Hematopoietic multipotent progenitor cell treated with erythropoietin and hydrocortisone succinate and interleukin-3 and kit ligand, for 6 days (in vitro differentiated cells): Measurements from ENCODE around the gene MAPK8IP3.

ENCODE experiments used
- DNase-seq: peaks from one replicate; pipeline ENCODE4 v3.0.0-alpha.2; 2015

MAPK8IP3 gene

DNA sequence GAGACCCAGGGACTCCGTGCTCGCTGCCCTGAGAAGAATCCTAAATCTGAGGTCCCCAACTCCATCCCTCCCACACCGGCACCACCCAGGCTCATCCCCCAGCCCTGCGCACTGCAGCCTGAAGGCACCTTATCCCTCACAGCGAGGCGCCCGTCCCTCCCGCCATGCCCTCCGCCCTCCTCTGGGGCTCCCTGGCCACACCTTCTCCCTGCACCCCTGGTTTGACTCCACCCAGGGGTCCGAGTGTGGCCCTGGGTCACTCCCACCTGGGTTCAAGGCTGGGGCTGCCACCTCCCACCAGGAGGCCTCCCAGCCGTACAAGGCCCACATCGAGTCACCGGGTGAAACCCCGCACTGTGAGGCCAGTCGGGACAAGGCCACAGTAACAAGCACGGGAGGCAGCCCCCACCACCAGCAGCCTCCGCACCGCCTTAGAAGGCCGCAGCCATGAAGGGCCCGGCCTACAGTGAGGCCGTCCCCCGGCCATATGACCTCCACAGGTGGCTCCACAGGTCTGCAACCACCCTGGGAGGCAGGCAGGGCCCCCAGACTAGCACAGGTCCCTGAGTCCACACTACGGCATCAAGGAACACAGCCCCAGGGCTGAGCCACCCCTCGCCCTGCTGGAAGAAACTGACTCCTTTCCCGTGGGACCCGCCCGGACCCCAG, 112.3 kb downstream of the MAPK8IP3 start:
- no peak for DNase-seq

DNA sequence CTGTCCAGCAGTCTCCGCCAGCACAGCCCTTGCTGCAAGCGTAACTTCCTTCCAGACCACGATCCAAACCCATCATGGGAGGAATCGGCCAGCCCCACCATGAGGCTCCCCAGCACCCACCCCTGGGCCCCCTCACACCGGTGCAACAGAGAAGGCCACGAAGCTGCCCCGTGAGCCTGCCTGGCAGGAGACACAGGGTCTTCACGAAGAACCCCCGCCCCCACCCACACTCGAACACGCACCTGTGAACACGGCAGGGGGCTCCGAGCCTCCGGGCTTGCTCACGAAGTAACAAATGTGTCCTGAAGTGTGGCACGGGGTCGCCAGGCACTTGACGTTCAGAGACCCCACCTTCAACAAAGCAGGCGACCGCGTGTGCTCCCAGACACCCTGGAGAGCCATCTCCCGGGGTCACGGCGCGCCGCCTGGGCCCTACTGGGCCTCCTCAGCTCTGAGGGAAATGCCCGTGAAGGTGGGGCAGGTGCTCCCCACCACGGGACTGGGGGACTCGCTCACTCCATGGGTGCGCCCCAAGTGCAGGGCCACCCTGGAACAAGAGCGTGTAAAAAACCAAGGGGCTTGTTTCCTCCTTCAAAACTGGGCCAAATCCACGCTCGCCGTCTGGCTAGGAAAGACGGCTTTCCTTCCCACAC, 113.0 kb downstream of the MAPK8IP3 start:
- no peak for DNase-seq

DNA sequence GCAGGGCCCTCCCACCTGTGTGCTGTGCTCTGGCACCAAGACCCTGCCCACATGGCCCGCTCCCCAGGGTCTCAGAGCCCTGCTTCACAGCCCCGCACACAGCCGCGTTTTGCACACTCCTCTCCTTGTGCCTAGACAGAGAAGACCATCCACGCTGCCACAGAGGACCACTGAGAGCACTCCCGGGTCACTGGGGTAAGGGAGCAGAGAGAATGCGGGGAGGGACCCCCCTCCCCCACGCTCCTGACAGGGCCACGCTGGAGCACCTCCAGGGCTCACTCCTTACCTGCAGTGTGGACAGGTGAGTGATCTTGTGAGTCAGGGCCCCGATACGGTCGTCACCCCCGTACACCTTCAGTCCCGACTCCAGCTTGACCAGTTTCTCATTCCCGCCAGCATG, 113.6 kb downstream of the MAPK8IP3 start:
- no peak for DNase-seq
